Measurements from ENCODE around the gene ITIH2.
"Not testable (repeated sequence)": the region's sequence is repeated elsewhere in the genome, so short reads cannot be mapped to it uniquely, and the experiment has no call there.

Gene ITIH2

GRCh38 chr10:7767209-7767608 is 64.1 kb downstream of the ITIH2 start:
- DNase-seq (ENCODE audit: low read depth, low spot score) = peak; percentile 86
- TF ChIP-seq CTCF (IDR thresholded peaks at IDR 0.05; ENCODE audit: low read depth, low read length) = no peak
- H3K4me3 ChIP-seq (ENCODE audit: low read depth, low read length) = no peak overlapping the region
- in situ Hi-C loops (cut with HindIII; ENCODE audit: low sequenced_read_pairs) = no loop called here

GRCh38 chr10:7768417-7768816 is 65.3 kb downstream of the ITIH2 start:
- in situ Hi-C loops (cut with HindIII; ENCODE audit: low sequenced_read_pairs) = no loop called here

GRCh38 chr10:7773845-7774801 is 71.0 kb downstream of the ITIH2 start:
- no peak for DNase-seq (ENCODE audit: low read depth, low spot score)
- H3K4me3 ChIP-seq (ENCODE audit: low read depth, low read length) = no peak overlapping the region
- in situ Hi-C loops (cut with HindIII; ENCODE audit: low sequenced_read_pairs) = no loop called here
- no peak for TF ChIP-seq CTCF (IDR thresholded peaks at IDR 0.05; ENCODE audit: low read depth, low read length)

More at GRCh38 chr10:7768417-7768816, 65.3 kb downstream of the ITIH2 start:
- DNase-seq (ENCODE audit: low read depth, low spot score) = no peak
- H3K4me3 ChIP-seq (ENCODE audit: low read depth, low read length) = no peak overlapping the region
- no peak for TF ChIP-seq CTCF (IDR thresholded peaks at IDR 0.05; ENCODE audit: low read depth, low read length)

- no peak for TF ChIP-seq CTCF (IDR thresholded peaks at IDR 0.05; ENCODE audit: low read depth, low read length)
- H3K4me3 ChIP-seq (ENCODE audit: low read depth, low read length) = no peak overlapping the region
- in situ Hi-C loops (cut with HindIII; ENCODE audit: low sequenced_read_pairs) = no loop called here
- DNase-seq (ENCODE audit: low read depth, low spot score) = no peak
Measured at GRCh38 chr10:7776777-7777176, 73.7 kb downstream of the ITIH2 start.

GRCh38 chr10:7782194-7782593 is 79.1 kb downstream of the ITIH2 start:
- H3K4me3 ChIP-seq (ENCODE audit: low read depth, low read length); DNase-seq (ENCODE audit: low read depth, low spot score); in situ Hi-C loops (cut with HindIII; ENCODE audit: low sequenced_read_pairs): not testable (repeated sequence)

DNA sequence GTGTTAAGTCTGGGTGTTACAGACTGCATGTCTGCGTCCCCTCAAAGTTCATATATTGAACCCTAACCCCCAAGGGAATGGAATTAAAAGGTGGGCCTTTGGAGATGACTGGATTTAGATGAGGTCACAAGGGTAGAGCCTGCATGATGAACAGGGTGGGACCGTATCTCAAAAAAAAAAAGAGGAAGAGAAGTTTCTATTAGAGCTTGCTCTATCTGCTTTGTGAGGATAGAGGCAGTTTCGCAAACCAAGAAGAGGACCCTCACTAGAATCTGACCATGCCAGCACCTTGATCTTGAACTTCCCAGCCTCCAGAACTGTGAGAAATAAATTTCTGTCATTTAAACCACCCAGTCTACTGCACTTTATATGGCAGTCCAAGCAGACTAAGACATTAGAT is 83.3 kb downstream of the ITIH2 start:
- no peak for TF ChIP-seq CTCF (IDR thresholded peaks at IDR 0.05; ENCODE audit: low read depth, low read length)
- no peak for DNase-seq (ENCODE audit: low read depth, low spot score)
- in situ Hi-C loops (cut with HindIII; ENCODE audit: low sequenced_read_pairs) = no loop called here
- peak overlapping the region; percentile 99 for H3K4me3 ChIP-seq (ENCODE audit: low read depth, low read length)

DNA sequence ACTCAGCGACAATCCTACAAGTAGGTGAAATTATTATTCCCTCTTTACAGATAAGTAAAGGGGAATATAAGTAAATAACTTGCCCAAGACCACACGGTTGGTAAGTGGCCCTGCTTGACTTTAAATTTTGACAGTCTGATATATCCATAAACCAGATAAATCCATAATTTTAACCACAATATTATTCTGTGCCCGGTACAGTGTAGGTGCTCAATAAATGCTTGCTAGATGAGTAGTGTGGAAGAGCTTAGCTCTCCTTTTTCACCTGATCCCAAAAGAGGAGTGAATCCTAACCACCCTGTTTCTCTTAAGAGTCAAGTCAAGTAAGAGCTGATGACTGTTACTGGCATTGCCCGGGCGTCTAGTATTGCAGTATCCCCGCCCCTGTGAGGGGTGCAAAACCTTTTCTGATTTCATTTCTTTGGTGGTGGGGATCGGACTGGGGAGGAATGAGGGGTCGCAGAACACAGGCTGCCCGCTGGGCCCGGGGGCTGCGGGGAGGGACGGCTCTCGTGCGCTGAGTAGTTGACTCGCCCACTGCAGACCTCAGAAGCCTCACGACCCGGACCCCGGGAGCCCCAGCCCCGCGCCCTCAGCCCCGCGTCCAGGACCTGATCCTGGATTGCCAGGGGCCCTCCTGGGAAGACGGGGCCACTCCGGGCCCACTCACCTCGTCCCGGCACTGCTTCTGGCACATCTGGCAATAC is 84.2 kb downstream of the ITIH2 start:
- no peak for TF ChIP-seq CTCF (IDR thresholded peaks at IDR 0.05; ENCODE audit: low read depth, low read length)
- DNase-seq (ENCODE audit: low read depth, low spot score) = peak; percentile 19
- in situ Hi-C loops (cut with HindIII; ENCODE audit: low sequenced_read_pairs) = no loop called here
- H3K4me3 ChIP-seq (ENCODE audit: low read depth, low read length) = peak overlapping the region; percentile 99
